BE2C (cell line): ENCODE measurements around the gene NOTCH1.

ENCODE experiments used
- DNase-seq: peaks from one replicate; pipeline ENCODE4 v3.0.0-alpha.2; 2020
- H3K27me3 ChIP-seq: fragments of 250-450 bp; sonication (Bioruptor Pico); 2 replicates; pipeline ENCODE4 v1.5.1; 2020; ENCODE audit warnings: mild to moderate bottlenecking
- H3K36me3 ChIP-seq: fragments of 250-450 bp; sonication (Bioruptor Pico); 2 replicates; pipeline ENCODE4 v1.5.1; 2020; ENCODE audit warnings: mild to moderate bottlenecking
- H3K4me1 ChIP-seq: fragments of 250-450 bp; sonication (Bioruptor Pico); 2 replicates; pipeline ENCODE4 v1.5.1; 2020
- H3K4me3 ChIP-seq: 2 replicates; pipeline ENCODE4 v1.5.1; 2011; ENCODE audit warnings: low read depth, low read length
- H3K9me3 ChIP-seq: fragments of 250-450 bp; sonication (Bioruptor Pico); 2 replicates; pipeline ENCODE4 v1.5.1; 2020
- TF ChIP-seq, protein P1 (sequence below): IDR thresholded peaks from 2 replicates; pipeline ENCODE4 v1.5.1; 2012; ENCODE audit warnings: mild to moderate bottlenecking, low read depth, low read length

NOTCH1 gene

DNA sequence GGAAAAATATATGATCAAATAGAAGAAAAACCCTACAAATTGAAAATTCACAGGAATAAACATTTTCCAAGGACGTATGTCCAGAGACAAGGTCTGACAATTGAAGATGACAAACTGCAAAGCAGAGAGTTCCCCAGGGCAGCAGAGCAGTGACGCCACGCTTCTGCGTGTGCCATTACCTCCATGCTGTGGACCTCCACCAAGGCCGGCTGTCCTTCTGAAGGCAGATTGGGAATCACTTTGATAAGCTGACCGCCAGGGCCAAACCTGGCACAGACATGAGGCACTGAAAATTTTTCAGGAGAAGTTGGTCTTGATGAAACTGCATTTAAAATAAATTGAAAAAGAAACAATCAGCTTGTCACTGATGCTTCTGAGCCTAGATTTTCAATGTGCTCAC, 81.6 kb downstream of the NOTCH1 start:
- peaks cover 84% of the 10 kb centered on the region for H3K36me3 ChIP-seq

DNA sequence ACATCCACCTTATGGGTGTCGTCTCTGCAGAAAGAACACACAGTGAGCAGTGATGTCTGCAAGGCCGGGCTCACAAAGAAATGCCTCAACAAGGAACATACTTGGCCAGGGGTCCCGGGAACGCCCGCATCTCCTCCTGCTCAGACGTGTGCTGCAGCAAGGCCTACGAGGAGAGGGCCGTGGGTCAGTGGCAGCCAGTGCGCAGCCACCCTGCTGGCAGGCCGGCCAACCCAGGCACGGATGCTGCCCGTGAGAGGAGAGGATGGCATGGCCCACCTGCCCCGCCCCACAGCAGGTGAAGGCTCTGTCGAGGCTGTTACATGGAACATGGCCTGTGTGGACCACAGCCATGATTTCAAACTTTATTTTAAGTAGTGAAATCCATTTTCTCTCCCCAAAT, 82.3 kb downstream of the NOTCH1 start:
- Histone ChIP-seq H3K4me1 (no peaks in the 10 kb centered on the region), H3K4me3 (no peak overlapping the region), H3K9me3 (no peaks in the 10 kb centered on the region), H3K27me3 (no peaks in the 10 kb centered on the region), H3K36me3 (peaks cover 88% of the 10 kb centered on the region)
- DNase-seq, result no peak
- TF ChIP-seq, protein P1, sequence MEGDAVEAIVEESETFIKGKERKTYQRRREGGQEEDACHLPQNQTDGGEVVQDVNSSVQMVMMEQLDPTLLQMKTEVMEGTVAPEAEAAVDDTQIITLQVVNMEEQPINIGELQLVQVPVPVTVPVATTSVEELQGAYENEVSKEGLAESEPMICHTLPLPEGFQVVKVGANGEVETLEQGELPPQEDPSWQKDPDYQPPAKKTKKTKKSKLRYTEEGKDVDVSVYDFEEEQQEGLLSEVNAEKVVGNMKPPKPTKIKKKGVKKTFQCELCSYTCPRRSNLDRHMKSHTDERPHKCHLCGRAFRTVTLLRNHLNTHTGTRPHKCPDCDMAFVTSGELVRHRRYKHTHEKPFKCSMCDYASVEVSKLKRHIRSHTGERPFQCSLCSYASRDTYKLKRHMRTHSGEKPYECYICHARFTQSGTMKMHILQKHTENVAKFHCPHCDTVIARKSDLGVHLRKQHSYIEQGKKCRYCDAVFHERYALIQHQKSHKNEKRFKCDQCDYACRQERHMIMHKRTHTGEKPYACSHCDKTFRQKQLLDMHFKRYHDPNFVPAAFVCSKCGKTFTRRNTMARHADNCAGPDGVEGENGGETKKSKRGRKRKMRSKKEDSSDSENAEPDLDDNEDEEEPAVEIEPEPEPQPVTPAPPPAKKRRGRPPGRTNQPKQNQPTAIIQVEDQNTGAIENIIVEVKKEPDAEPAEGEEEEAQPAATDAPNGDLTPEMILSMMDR, result no peak

More for the DNA sequence above, 81.6 kb downstream of the NOTCH1 start:
- no peaks in the 10 kb centered on the region for H3K4me1 ChIP-seq
- TF ChIP-seq, protein P1, result no peak
- no peak for DNase-seq
- no peaks in the 10 kb centered on the region for H3K9me3 ChIP-seq
- H3K4me3 ChIP-seq, result no peak overlapping the region
- no peaks in the 10 kb centered on the region for H3K27me3 ChIP-seq

DNA sequence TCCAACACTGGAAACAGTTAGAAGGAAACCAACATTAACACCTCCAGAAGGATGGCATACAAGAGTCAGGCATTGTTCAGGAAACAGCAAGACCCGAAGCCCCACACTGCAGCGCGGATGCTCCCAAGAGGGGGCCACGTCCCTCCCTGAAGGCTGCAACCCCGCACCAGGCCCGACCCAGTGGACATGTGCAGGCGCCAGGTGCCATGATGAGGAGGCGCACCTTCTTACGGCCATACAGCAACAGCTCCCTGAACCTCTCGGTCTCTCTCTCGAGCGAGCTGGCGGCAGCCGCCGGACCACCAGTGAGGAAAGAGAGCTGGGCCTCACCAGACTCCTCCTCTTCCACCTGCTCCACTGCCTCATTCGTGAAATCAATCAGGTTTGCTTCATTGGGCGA, 83.2 kb downstream of the NOTCH1 start:
- Histone ChIP-seq H3K36me3 (peaks cover 82% of the 10 kb centered on the region), H3K27me3 (no peaks in the 10 kb centered on the region), H3K4me3 (no peak overlapping the region), H3K4me1 (no peaks in the 10 kb centered on the region), H3K9me3 (no peaks in the 10 kb centered on the region)
- TF ChIP-seq, protein P1, result no peak
- no peak for DNase-seq

DNA sequence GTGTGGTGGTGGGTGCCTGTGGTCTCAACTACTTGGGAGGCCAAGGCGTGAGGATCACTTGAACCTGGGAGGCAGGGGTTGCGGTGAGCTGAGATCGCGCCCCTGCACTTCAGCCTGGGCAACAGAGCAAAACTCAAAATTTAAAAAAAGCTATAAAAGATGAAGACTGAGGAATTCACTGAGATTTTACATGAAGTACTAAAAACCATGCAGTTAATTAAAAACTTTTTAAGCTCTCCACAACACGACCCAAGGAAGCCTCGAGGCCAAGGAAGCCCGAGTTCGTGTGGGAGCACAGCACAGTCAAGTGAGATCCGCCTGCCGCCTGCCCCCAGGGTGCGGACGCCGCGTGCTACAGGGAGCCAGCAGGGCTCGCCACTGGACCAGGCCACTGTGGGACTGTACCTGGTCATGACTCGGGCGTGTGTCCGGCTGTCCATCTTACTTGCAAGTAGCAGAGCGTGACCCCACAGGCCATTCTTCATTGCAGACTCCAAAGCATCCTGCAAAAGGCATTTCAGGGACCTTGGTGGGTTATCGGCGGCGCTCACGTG, 85.0 kb downstream of the NOTCH1 start:
- peaks cover 85% of the 10 kb centered on the region for H3K36me3 ChIP-seq

DNA sequence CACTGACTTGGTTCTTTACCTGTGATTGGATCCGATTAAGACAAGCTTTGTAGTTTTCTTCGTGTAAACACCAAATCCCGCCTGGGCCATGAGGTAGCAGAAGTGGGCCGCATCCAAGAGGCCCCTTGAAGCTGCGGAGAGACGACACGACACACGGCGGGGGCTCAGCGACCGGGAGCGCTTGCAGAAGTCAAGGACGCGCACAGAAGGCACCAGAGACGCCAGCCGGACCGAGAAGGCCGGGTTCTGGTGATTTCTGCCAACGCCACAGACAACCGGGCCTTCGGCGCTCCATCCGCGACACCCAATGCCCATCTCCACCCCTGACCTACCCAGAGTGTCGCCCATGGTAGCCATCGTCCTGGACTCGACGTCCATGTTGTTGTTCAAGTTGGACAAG, 86.4 kb downstream of the NOTCH1 start:
- no peaks in the 10 kb centered on the region for H3K9me3 ChIP-seq

More for the DNA sequence above, 85.0 kb downstream of the NOTCH1 start:
- TF ChIP-seq, protein P1, result no peak
- Histone ChIP-seq H3K27me3 (no peaks in the 10 kb centered on the region), H3K9me3 (no peaks in the 10 kb centered on the region), H3K4me3 (no peak overlapping the region), H3K4me1 (no peaks in the 10 kb centered on the region)
- DNase-seq, result no peak

DNA sequence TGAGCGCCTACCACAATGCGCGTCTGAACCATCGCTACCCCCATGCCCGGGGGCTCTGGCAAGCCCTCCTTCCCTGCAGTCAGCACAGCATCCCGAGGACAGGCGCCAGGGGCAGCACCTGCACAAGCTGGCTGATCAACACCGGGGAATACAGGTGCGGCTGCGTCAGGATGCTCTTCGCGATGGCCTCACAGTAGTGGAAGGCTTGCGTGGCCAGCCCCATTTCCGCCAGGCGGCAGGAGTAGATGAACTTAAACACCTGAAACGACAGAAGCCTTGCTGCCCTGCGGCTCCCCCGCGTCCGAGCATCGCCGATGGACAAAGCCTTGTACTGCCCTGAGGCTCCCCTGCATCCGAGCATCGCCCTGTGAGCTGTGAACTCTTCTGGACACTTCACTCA, 88.5 kb downstream of the NOTCH1 start:
- Histone ChIP-seq H3K9me3 (no peaks in the 10 kb centered on the region), H3K36me3 (peaks cover 71% of the 10 kb centered on the region), H3K4me1 (no peaks in the 10 kb centered on the region), H3K4me3 (no peak overlapping the region), H3K27me3 (no peaks in the 10 kb centered on the region)
- DNase-seq, result no peak
- TF ChIP-seq, protein P1, result no peak

More for the DNA sequence above, 86.4 kb downstream of the NOTCH1 start:
- H3K36me3 ChIP-seq, result peaks cover 80% of the 10 kb centered on the region
- no peaks in the 10 kb centered on the region for H3K27me3 ChIP-seq
- DNase-seq, result no peak
- no peaks in the 10 kb centered on the region for H3K4me1 ChIP-seq
- no peak overlapping the region for H3K4me3 ChIP-seq
- TF ChIP-seq, protein P1, result no peak
